IMR-90 (cell line): ENCODE data around the gene DAPK1. TPM values are rescaled to one million over a fixed set of nuclear protein-coding genes. Genes with fewer than 3 reads are reported as not detected.

Experiments used
- ATAC-seq: fragments of 200-7000 bp; cut with Tn5 transposase; 2 replicates; pipeline ENCODE4 v1.9.1; 2020; ENCODE audit warnings: low read depth, mild to moderate bottlenecking, moderate library complexity
- BruUV-seq: library from RNA; stranded (reverse); fragments of 400-500 nt; replicated peaks from 2 replicates; lab custom pipeline; 2021; lab: Mats Ljungman, UMichigan
- CTCF ChIA-PET: fragments of 300-600 bp; formaldehyde crosslinking; extraction: SDS; loops from one replicate; lab custom pipeline; 2021; ENCODE audit warnings: antibody characterized with exemption; lab: Yijun Ruan, JAX
- POLR2A ChIA-PET: fragments of 300-600 bp; sonication (Branson Sonifier 250); formaldehyde crosslinking; loops from one replicate; lab custom pipeline; 2022; ENCODE audit warnings: antibody characterized with exemption; ENCODE audit not compliant: unreplicated experiment; lab: Charles Lee
- DNase-seq: peaks from one replicate; pipeline ENCODE4 v3.0.0; 2013
- H2AFZ ChIP-seq: replicated peaks from 2 replicates; pipeline ENCODE3; 2013; ENCODE audit warnings: low read length, mild to moderate bottlenecking; ENCODE audit not compliant: poor library complexity
- H2AK5ac ChIP-seq: 2 replicates; pipeline ENCODE4 v1.6.1; 2013; ENCODE audit warnings: low read depth, low read length, inconsistent platforms
- H2AK9ac ChIP-seq: replicated peaks from 2 replicates; pipeline ENCODE3; 2013; ENCODE audit warnings: mild to moderate bottlenecking, low read depth, low read length, moderate library complexity; ENCODE audit not compliant: poor library complexity
- H2BK120ac ChIP-seq: 2 replicates; pipeline ENCODE4 v1.6.1; 2013; ENCODE audit warnings: low read depth, low read length, inconsistent platforms
- H2BK15ac ChIP-seq: 3 replicates; pipeline ENCODE4 v1.6.1; 2013; ENCODE audit warnings: low read depth, low read length, inconsistent platforms
- H2BK20ac ChIP-seq: 2 replicates; pipeline ENCODE4 v1.6.1; 2013; ENCODE audit warnings: low read depth, mild to moderate bottlenecking, inconsistent platforms, low read length, moderate library complexity
- H2BK5ac ChIP-seq: 2 replicates; pipeline ENCODE4 v1.6.1; 2013; ENCODE audit warnings: mild to moderate bottlenecking, low read depth, low read length, inconsistent platforms; ENCODE audit not compliant: poor library complexity, severe bottlenecking
- H3K14ac ChIP-seq: replicated peaks from 2 replicates; pipeline ENCODE4 v1.6.1; 2013; ENCODE audit warnings: low read depth, low read length, inconsistent platforms
- H3K18ac ChIP-seq: 2 replicates; pipeline ENCODE4 v1.6.1; 2013; ENCODE audit warnings: low read depth, low read length, control low read depth
- H3K23ac ChIP-seq: 2 replicates; pipeline ENCODE4 v1.6.1; 2013; ENCODE audit warnings: low read depth, low read length, inconsistent platforms
- H3K27ac ChIP-seq: 2 replicates; pipeline ENCODE4 v1.5.1; 2013; ENCODE audit warnings: mild to moderate bottlenecking, control low read depth, low read length; ENCODE audit not compliant: insufficient read depth
- H3K27me3 ChIP-seq: 2 replicates; pipeline ENCODE4 v1.6.1; 2013; ENCODE audit warnings: low read length; ENCODE audit not compliant: control insufficient read depth, insufficient read depth
- H3K36me3 ChIP-seq: 2 replicates; pipeline ENCODE4 v1.6.1; 2013; ENCODE audit warnings: low read length, mixed read lengths; ENCODE audit not compliant: control insufficient read depth, insufficient read depth
- H3K4ac ChIP-seq: 2 replicates; pipeline ENCODE4 v1.6.1; 2013; ENCODE audit warnings: low read depth, low read length, inconsistent platforms
- H3K4me1 ChIP-seq: 2 replicates; pipeline ENCODE4 v1.6.1; 2013; ENCODE audit warnings: low read length, mixed read lengths; ENCODE audit not compliant: control insufficient read depth, insufficient read depth
- H3K4me2 ChIP-seq: 2 replicates; pipeline ENCODE4 v1.6.1; 2013; ENCODE audit warnings: low read depth, mild to moderate bottlenecking, control low read depth, low read length, moderate library complexity
- H3K4me3 ChIP-seq: 2 replicates; pipeline ENCODE4 v1.5.1; 2013; ENCODE audit warnings: low read depth, mild to moderate bottlenecking, control low read depth, low read length, moderate library complexity; ENCODE audit not compliant: insufficient read depth
- H3K56ac ChIP-seq: 2 replicates; pipeline ENCODE4 v1.6.1; 2013; ENCODE audit warnings: low read length, inconsistent platforms; ENCODE audit not compliant: insufficient read depth; ENCODE audit errors: extremely low read depth
- H3K79me1 ChIP-seq, 2 experiments: 2 replicates each; pipeline ENCODE4 v1.6.1; 2013; ENCODE audit warnings: low read length in 2 of 2, inconsistent platforms in 1 of 2, low read depth in 1 of 2
- H3K9ac ChIP-seq: 2 replicates; pipeline ENCODE4 v1.6.1; 2013; ENCODE audit warnings: low read depth, low read length, control low read depth
- H3K9me1 ChIP-seq: 2 replicates; pipeline ENCODE4 v1.6.1; 2013; ENCODE audit warnings: low read length, inconsistent platforms; ENCODE audit not compliant: insufficient read depth
- H3K9me3 ChIP-seq: 2 replicates; pipeline ENCODE4 v1.6.1; 2013; ENCODE audit warnings: low read length; ENCODE audit not compliant: control insufficient read depth, insufficient read depth
- H4K20me1 ChIP-seq: 2 replicates; pipeline ENCODE4 v1.6.1; 2013; ENCODE audit warnings: low read length, inconsistent platforms; ENCODE audit not compliant: insufficient read depth
- H4K5ac ChIP-seq: 2 replicates; pipeline ENCODE4 v1.6.1; 2013; ENCODE audit warnings: mild to moderate bottlenecking, low read depth, low read length, control low read depth
- H4K8ac ChIP-seq, 2 experiments: 2 replicates each; pipeline ENCODE4 v1.6.1; 2013; ENCODE audit warnings: low read depth in 2 of 2, low read length in 2 of 2, control low read depth in 1 of 2, inconsistent platforms in 1 of 2
- H4K91ac ChIP-seq: 2 replicates; pipeline ENCODE4 v1.6.1; 2013; ENCODE audit warnings: low read depth, low read length, inconsistent platforms; ENCODE audit not compliant: insufficient read depth
- BHLHE40 ChIP-seq: fragments of 150-350 bp; IDR thresholded peaks from 2 replicates; pipeline ENCODE4 v1.6.1; 2016; ENCODE audit warnings: mild to moderate bottlenecking, low read depth, low read length
- CEBPB ChIP-seq: IDR thresholded peaks from 2 replicates; pipeline ENCODE4 v1.6.1; 2012; ENCODE audit warnings: low read depth, low read length, improper control_type of control experiment
- CHD1 ChIP-seq: IDR thresholded peaks from 2 replicates; pipeline ENCODE4 v1.6.1; 2012; ENCODE audit warnings: low read depth, low read length, improper control_type of control experiment
- CTCF ChIP-seq: conservative IDR thresholded peaks from 2 replicates; pipeline ENCODE4 v1.5.1; 2012; ENCODE audit warnings: mild to moderate bottlenecking, low read depth, low read length, improper control_type of control experiment
- ELK1 ChIP-seq: fragments of 150-350 bp; IDR thresholded peaks from 2 replicates; pipeline ENCODE4 v1.6.1; 2016; ENCODE audit warnings: low read depth, mild to moderate bottlenecking, low read length, moderate library complexity, borderline replicate concordance
- FOS ChIP-seq: fragments of 150-350 bp; IDR thresholded peaks from 2 replicates; pipeline ENCODE4 v1.6.1; 2016; ENCODE audit warnings: low read depth, low read length
- MAFK ChIP-seq: IDR thresholded peaks from 2 replicates; pipeline ENCODE4 v1.6.1; 2012; ENCODE audit warnings: low read depth, low read length, improper control_type of control experiment
- MAZ ChIP-seq: IDR thresholded peaks from 2 replicates; pipeline ENCODE4 v1.6.1; 2012; ENCODE audit warnings: low read depth, mild to moderate bottlenecking, low read length, improper control_type of control experiment, moderate library complexity, borderline replicate concordance
- MXI1 ChIP-seq: IDR thresholded peaks from 2 replicates; pipeline ENCODE4 v1.6.1; 2012; ENCODE audit warnings: low read depth, mild to moderate bottlenecking, low read length, moderate library complexity, borderline replicate concordance
- NFE2L2 ChIP-seq: fragments of 150-350 bp; IDR thresholded peaks from 2 replicates; pipeline ENCODE4 v1.6.1; 2016; ENCODE audit warnings: low read depth, mild to moderate bottlenecking, low read length
- POLR2A ChIP-seq: IDR thresholded peaks from 2 replicates; pipeline ENCODE4 v1.6.1; 2012; ENCODE audit warnings: mild to moderate bottlenecking, low read depth, low read length
- RAD21 ChIP-seq: IDR thresholded peaks from 2 replicates; pipeline ENCODE4 v1.6.1; 2012; ENCODE audit warnings: low read length, improper control_type of control experiment
- RCOR1 ChIP-seq: IDR thresholded peaks from 2 replicates; pipeline ENCODE4 v1.6.1; 2012; ENCODE audit warnings: mild to moderate bottlenecking, low read length, improper control_type of control experiment; ENCODE audit not compliant: insufficient replicate concordance
- RFX5 ChIP-seq: IDR thresholded peaks from 2 replicates; pipeline ENCODE4 v1.8.0; 2012; ENCODE audit warnings: low read depth, mild to moderate bottlenecking, low read length, moderate library complexity
- SMC3 ChIP-seq: fragments of 150-350 bp; IDR thresholded peaks from 2 replicates; pipeline ENCODE4 v1.6.1; 2016; ENCODE audit warnings: low read depth, mild to moderate bottlenecking, antibody characterized with exemption, low read length, moderate library complexity
- USF2 ChIP-seq: fragments of 150-350 bp; IDR thresholded peaks from 2 replicates; pipeline ENCODE4 v1.6.1; 2017; ENCODE audit warnings: mild to moderate bottlenecking, antibody characterized with exemption, low read length, low read depth
- WGBS, 2 experiments: methylation state at CpG; one replicate each; pipeline versions ENCODE4 v1.1.5 to v1.1.7; 2013; ENCODE audit warnings: missing lambda C conversion rate in 2 of 2; ENCODE audit not compliant: insufficient read length in 1 of 2; ENCODE audit errors: extremely low coverage in 2 of 2; 5-methylcytosine and 5-hydroxymethylcytosine counted together
- dilution Hi-C: fragments of 300-500 bp; cut with HindIII; formaldehyde crosslinking; loops from one replicate; pipeline ENCODE4 v1.14.3; 2018; ENCODE audit warnings: low sequenced_read_pairs; ENCODE audit not compliant: unreplicated experiment
- in situ Hi-C: fragments of 300-500 bp; cut with MboI; formaldehyde crosslinking; loops from 3 replicates; pipeline ENCODE4 v1.14.3; 2019; ENCODE audit warnings: low sequenced_read_pairs, inconsistent platforms, mixed read lengths
- intact Hi-C: fragments of 100-400 bp; cut with micrococcal nuclease; formaldehyde crosslinking; loops from 2 replicates; pipeline ENCODE4 v1.10.0; 2022
- polyA plus RNA-seq, 3 experiments: library from polyadenylated mRNA; depleted of rRNA; stranded (reverse); fragments of >200 nt; gene quantifications; 2 replicates each; pipeline ENCODE4 v1.2.3, GENCODE V29; 2012; ENCODE audit warnings: low replicate concordance in 1 of 3
- total RNA-seq: library from RNA; depleted of rRNA; stranded (reverse); fragments of >200 nt; gene quantifications from 2 replicates; pipeline ENCODE4 v1.2.3, GENCODE V29; 2012

The DAPK1 gene
- total and polyA plus RNA-seq, 2 of the 4 experiments (the other 2 are of a cell fraction), result under 0.01 to 0.03 TPM

GRCh38 chr9:87741891-87742290 is 244.2 kb downstream of the DAPK1 start:
- H2BK20ac ChIP-seq, result no peak overlapping the region
- no peaks in the 10 kb centered on the region for H4K20me1 ChIP-seq
- H3K9ac ChIP-seq, result no peak overlapping the region
- no peak overlapping the region for H4K5ac ChIP-seq
- TF ChIP-seq SMC3, result no peak
- TF ChIP-seq MXI1, result no peak
- no peak for TF ChIP-seq MAFK
- no peak for TF ChIP-seq MAZ
- no peak for TF ChIP-seq CTCF
- TF ChIP-seq CHD1, result no peak
- no peak for TF ChIP-seq POLR2A
- TF ChIP-seq NFE2L2, result no peak
- TF ChIP-seq RFX5, result no peak
- TF ChIP-seq CEBPB, result no peak
- no peak for TF ChIP-seq RAD21
- no peak for TF ChIP-seq RCOR1
- TF ChIP-seq BHLHE40, result no peak
- TF ChIP-seq USF2, result no peak
- TF ChIP-seq ELK1, result no peak
- no peak for TF ChIP-seq FOS
- no peak for DNase-seq
- peaks cover 2% of the 10 kb centered on the region; the same call in 1 of the 2 replicates for H3K9me3 ChIP-seq
- H3K9me1 ChIP-seq, result peaks cover 5% of the 10 kb centered on the region; the same call in 1 of the 2 replicates
- H3K23ac ChIP-seq, result no peak overlapping the region
- H3K36me3 ChIP-seq, result no peaks in the 10 kb centered on the region
- H2BK5ac ChIP-seq, result no peak overlapping the region
- H4K91ac ChIP-seq, result no peak overlapping the region
- H2BK15ac ChIP-seq, result no peak overlapping the region
- no peak overlapping the region for H3K18ac ChIP-seq
- H2AK9ac ChIP-seq, result no peak overlapping the region
- H3K4me2 ChIP-seq, result peak overlapping the region; percentile 6; the same call in 1 of the 2 replicates
- no peaks in the 10 kb centered on the region for H3K79me1 ChIP-seq
- no peaks in the 10 kb centered on the region for H3K4me1 ChIP-seq
- ChIA-PET POLR2A (no interaction called here), CTCF (no interaction called here)
- dilution Hi-C loops, result no loop called here
- H2AFZ ChIP-seq, result peak overlapping the region; percentile 64
- no CpG with 5 or more reads among the region's 5 CpGs for WGBS, 2 experiments
- no peak overlapping the region for H3K14ac ChIP-seq
- H4K8ac ChIP-seq, result no peak overlapping the region
- no peak overlapping the region for H3K27ac ChIP-seq
- H2AK5ac ChIP-seq, result no peak overlapping the region
- no peak overlapping the region for H2BK120ac ChIP-seq
- no peak overlapping the region for H3K4ac ChIP-seq
- no peak for ATAC-seq
- no peak overlapping the region for H3K56ac ChIP-seq
- no TSS peak for BruUV-seq
- no peak overlapping the region for H3K4me3 ChIP-seq
- intact Hi-C loops, result no loop called here
- in situ Hi-C loops, result no loop called here
- no peaks in the 10 kb centered on the region; the same call in 1 of the 2 replicates for H3K27me3 ChIP-seq
